ENCODE results near the gene PACS1.

Gene PACS1

DNA sequence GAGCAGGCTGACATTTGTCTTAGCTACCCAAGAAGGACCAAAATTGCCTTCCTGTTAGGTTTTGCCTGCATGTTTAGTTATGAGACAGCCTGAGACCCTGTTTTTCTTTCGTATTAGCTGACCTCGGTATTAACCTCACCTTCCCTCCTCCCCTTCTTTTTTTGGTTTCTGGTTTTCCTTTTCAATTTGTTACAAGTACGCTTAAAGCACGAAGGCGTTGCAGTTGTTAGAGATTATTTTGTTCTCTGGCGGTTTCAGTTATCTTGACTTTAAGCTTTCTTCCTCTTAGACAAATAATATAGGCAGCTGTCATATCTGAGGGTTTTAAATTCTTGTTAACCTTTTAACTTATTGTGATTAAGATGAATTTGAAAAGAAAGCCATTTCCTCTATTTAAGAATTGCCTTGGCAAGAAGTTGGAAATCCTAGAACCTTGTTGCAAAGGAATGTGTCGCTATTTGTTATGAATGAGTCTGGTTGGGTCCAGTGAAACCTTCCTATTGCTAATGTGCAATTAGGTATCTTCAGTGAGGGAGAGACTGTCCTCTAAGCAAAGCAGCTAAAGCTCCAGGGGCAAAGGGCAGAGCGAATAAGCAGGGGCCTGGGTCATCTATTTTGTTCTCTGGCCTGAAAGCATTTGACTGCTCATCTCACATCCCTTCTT lies 45.7 kb downstream of the PACS1 start:
- H3K27ac ChIP-seq = no peak overlapping the region
- TF ChIP-seq ZFX (IDR thresholded peaks at IDR 0.05) = no peak
- TF ChIP-seq, protein P1, sequence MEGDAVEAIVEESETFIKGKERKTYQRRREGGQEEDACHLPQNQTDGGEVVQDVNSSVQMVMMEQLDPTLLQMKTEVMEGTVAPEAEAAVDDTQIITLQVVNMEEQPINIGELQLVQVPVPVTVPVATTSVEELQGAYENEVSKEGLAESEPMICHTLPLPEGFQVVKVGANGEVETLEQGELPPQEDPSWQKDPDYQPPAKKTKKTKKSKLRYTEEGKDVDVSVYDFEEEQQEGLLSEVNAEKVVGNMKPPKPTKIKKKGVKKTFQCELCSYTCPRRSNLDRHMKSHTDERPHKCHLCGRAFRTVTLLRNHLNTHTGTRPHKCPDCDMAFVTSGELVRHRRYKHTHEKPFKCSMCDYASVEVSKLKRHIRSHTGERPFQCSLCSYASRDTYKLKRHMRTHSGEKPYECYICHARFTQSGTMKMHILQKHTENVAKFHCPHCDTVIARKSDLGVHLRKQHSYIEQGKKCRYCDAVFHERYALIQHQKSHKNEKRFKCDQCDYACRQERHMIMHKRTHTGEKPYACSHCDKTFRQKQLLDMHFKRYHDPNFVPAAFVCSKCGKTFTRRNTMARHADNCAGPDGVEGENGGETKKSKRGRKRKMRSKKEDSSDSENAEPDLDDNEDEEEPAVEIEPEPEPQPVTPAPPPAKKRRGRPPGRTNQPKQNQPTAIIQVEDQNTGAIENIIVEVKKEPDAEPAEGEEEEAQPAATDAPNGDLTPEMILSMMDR (conservative IDR thresholded peaks at IDR 0.05) = no peak

GRCh38 chr11:66116576-66117361 lies 46.7 kb downstream of the PACS1 start:
- no peak overlapping the region for H3K27ac ChIP-seq
- no peak for TF ChIP-seq ZFX (IDR thresholded peaks at IDR 0.05)
- TF ChIP-seq, protein P1 (conservative IDR thresholded peaks at IDR 0.05) = no peak

- no peak overlapping the region for H3K27ac ChIP-seq
- TF ChIP-seq, protein P1 (conservative IDR thresholded peaks at IDR 0.05) = no peak
- TF ChIP-seq ZFX (IDR thresholded peaks at IDR 0.05) = no peak
These were observed 48.8 kb downstream of the PACS1 start for GRCh38 chr11:66118847-66119246.

- H3K27ac ChIP-seq = no peak overlapping the region
- TF ChIP-seq, protein P1 (conservative IDR thresholded peaks at IDR 0.05) = no peak
- TF ChIP-seq ZFX (IDR thresholded peaks at IDR 0.05) = no peak
These were observed 49.5 kb downstream of the PACS1 start for GRCh38 chr11:66119348-66120133.

GRCh38 chr11:66121466-66121865 lies 51.4 kb downstream of the PACS1 start:
- TF ChIP-seq, protein P1 (conservative IDR thresholded peaks at IDR 0.05) = no peak
- no peak for TF ChIP-seq ZFX (IDR thresholded peaks at IDR 0.05)

DNA sequence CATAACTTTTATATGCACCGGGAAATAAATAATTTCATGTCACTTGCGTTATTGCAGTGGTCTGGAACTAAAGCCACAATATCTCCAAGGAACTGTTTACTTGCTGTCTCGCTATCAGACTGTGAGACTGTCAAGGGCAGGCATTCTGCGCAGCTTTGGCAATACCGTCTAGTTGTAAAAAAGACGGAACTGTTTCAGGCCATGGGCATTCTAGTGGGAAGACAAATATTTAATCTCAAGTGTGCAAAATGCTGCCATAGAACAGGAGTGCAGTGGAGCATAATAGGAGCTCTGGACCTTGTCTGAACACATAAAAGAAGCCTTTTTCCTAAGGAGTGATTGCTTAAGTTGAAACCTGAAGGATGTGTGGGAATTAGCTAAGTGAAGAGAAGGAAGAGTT lies 53.8 kb downstream of the PACS1 start:
- TF ChIP-seq, protein P1 (conservative IDR thresholded peaks at IDR 0.05) = no peak
- no peak for TF ChIP-seq ZFX (IDR thresholded peaks at IDR 0.05)
- H3K27ac ChIP-seq = peak overlapping the region; percentile 7; the same call in 1 of the 2 replicates

More at GRCh38 chr11:66121466-66121865, 51.4 kb downstream of the PACS1 start:
- no peak overlapping the region for H3K27ac ChIP-seq
